Stimulated activated CD4-positive, alpha-beta T cell treated with anti-CD3 and anti-CD28 coated beads, Interleukin-12 subunit alpha, Interleukin-12 subunit beta, amount 100 ng/mL, for 48 hours (primary cell): Measurements from ENCODE around the gene DHDH.
A peak's percentile ranks its signal among the peaks of the same experiment; 100 is the strongest.
"Not testable (repeated sequence)": the region's sequence is repeated elsewhere in the genome, so short reads cannot be mapped to it uniquely, and the experiment has no call there.

Source experiments
- DNase-seq, 3 donors: peaks; one replicate each; pipeline ENCODE4 v3.0.0-alpha.2; 2020; ENCODE audit warnings: low read depth in 2 of 3, low spot score in 1 of 3

The DHDH gene

GRCh38 chr19:48933382-48933932 is at the start of gene DHDH:
Gene DHDH (plus strand): TSS chr19:48933699. CDS start chr19:48933722, 23 bp downstream.
- DNase-seq = peak; percentile 58 to 65 (median 61)

GRCh38 chr19:48883726-48884125 is 49.8 kb upstream of the DHDH start:
- no peak for DNase-seq

GRCh38 chr19:48887861-48888612 is 45.5 kb upstream of the DHDH start:
- DNase-seq = no peak

- not testable (repeated sequence) for DNase-seq
Measured at GRCh38 chr19:48889496-48889895, 44.0 kb upstream of the DHDH start.

DNA sequence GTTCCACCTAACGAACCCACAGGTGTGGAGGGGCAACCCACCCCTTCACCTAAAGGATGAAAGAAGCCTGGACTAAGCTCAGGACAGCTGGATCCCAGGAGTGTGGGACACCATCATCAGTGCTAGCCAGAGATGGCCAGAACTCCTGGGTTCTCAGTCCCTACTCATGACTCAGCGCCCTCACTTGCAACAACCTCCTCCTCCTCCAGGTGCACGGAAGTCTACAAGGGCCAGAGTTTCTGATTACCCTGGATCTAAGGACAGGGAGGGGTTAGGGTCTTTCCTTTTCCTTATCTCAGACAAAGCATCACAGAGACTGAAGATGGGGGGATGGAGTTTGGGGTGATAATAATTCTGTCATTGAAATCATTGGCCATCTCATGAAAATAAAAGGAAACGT is 42.9 kb upstream of the DHDH start:
- no peak for DNase-seq

GRCh38 chr19:48895226-48895625 is 38.3 kb upstream of the DHDH start:
- no peak for DNase-seq

GRCh38 chr19:48896191-48896720 is 37.2 kb upstream of the DHDH start:
- no peak for DNase-seq

- no peak for DNase-seq
Measured at GRCh38 chr19:48897181-48897580, 36.3 kb upstream of the DHDH start.

- DNase-seq = not testable (repeated sequence)
Measured at GRCh38 chr19:48899386-48899749, 34.1 kb upstream of the DHDH start.

DNA sequence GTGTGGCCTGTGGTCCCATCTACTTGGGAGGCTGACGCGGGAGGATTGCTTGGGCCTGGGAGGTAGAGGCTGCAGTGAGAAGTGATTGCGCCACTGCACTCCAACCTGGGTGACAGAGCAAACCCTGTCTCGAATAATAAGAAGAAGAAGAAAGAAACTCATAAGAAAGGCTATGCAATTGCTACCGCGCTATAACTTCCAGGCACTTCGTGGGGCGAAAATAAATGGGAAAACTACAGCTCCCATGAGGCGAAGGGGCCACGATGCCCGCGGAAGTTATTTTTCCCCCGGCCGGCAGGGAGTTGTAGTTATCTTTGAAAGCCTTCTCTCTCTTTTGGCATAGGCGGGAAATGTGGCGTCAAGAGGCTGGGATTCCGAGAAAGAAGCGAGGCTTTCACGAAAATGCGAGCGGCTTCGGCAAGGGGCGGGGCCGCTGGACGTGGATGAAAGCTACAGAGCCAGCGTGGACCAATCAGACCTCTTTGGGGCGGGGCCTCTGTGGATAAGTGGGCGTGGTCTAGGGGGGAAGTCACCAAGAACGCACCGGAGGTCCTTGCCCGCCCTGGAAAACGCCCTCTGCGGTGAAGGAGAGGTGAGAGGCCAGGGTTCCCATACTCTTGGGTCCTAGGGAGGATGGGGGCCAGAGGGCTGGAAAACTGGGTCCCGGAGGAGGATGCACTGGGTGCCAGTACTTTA is 33.6 kb upstream of the DHDH start, which contains the start of gene NUCB1:
Gene NUCB1 (plus strand): TSS at position 532 of the 696 bp plus-strand sequence. CDS start 485 bp downstream, outside the sequence.
- DNase-seq = peak; percentile 99 to 100 (median 99)

DNA sequence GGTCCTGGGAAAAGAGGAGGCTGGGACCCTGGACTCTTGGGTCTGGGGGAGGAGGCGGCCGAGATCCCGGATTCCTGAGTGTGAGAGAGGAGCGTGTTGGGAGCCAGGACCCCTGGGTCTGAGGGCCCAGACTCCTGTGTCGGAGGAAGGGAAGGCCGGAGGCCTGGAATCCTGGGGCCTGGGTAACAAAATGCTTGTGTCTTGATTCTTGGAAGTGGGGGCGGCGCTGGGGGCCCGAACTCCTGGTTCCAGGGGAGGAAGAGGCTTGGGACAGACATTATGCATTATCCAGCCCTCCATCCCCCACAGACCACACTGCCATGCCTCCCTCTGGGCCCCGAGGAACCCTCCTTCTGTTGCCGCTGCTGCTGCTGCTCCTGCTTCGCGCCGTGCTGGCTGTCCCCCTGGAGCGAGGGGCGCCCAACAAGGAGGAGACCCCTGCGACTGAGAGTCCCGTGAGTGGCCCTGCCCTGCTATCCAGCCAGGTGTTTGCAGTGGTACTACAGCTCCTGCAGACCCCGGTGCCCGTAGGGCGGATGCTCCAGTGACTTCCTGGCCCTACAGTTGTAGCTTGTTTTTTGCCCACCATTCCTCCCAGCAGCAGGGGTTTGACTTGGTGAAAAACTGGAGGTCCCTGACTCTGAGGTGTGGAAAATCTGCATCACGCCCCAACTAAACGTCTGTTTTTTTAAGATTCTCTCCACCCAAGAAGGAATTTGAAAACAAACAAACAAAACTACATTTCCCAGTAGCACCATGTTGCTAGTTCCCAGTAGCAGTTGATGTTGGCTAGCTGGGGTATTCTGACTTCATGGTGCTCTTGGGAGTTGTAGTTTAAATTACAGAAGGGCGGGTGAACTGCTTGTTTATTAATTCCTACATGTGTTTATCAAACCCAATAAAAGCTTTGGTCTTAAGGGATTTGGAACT is 32.8 kb upstream of the DHDH start:
- DNase-seq = no peak

- not testable (repeated sequence) for DNase-seq
Measured at GRCh38 chr19:48902291-48902690, 31.2 kb upstream of the DHDH start.

GRCh38 chr19:48903788-48904187 is 29.7 kb upstream of the DHDH start:
- not testable (repeated sequence) for DNase-seq

GRCh38 chr19:48905664-48906063 is 27.8 kb upstream of the DHDH start:
- DNase-seq = no peak

GRCh38 chr19:48906324-48906723 is 27.2 kb upstream of the DHDH start:
- no peak for DNase-seq

- no peak for DNase-seq
Measured at GRCh38 chr19:48907671-48908070, 25.8 kb upstream of the DHDH start.

GRCh38 chr19:48909424-48910077 is 23.9 kb upstream of the DHDH start:
- DNase-seq = not testable (repeated sequence)

- DNase-seq = no peak
Measured at GRCh38 chr19:48910803-48911202, 22.7 kb upstream of the DHDH start.

DNA sequence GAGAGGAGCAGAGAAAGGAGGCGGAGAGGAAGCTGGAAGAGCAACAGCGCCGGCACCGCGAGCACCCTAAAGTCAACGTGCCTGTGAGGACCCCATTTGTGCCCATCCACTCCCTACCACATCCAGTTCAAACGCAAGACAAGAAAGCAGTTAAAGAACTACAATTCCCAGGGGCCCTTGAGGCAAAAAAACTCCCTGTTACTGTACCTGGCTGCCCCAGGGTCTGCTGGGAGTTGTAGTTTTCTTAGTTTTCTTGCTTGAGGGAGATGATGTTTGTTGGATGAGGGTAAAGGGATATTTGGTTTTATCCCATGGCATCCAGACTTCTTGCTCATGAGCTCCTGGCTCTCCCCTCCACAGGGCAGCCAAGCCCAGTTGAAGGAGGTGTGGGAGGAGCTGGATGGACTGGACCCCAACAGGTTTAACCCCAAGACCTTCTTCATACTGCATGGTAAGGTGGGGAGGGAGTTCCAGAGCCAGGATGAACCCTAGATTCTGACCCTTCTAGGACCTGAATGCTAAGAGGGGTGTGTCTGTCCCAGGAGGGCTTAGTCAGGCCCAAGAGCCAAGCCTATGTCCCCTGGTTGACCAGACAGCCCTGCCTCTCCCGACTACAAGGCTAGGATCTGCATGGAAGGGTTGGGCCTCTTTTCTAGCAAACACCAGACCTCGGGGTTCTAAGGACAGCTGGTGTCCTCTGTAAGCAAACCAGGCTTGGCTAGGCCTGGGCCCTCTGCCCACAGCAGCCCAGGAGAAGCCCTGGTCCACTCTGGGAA is 20.2 kb upstream of the DHDH start:
- no peak for DNase-seq

DNA sequence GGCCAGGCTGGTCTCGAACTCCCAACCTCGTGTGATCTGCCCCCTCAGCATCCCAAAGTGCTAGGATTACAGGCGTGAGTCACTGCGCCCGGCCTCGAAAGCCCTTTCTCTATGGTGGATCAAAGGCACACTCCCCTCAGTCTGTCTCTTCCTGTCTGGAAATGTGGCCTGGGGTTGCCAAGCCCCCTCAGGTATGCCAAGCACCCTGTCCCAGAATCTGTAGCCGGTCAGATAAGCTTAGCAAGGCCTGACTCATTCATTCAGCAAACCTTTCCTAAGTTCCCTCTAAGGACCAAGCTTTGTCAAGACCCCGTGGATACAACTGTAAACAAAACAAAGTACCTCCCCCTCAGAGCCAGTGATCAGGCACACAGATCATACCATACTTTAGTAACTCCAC is 19.3 kb upstream of the DHDH start:
- no peak for DNase-seq
